HG02623 (cell line): ENCODE results near the gene RAB3GAP1.

Source experiments
- ATAC-seq: cut with Tn5 transposase; IDR thresholded peaks from one replicate; pipeline ENCODE4 v1.9.1; 2021; ENCODE audit warnings: moderate library complexity; ENCODE audit not compliant: unreplicated experiment

The RAB3GAP1 gene

GRCh38 chr2:135162377-135162776 lies 110.3 kb downstream of the RAB3GAP1 start:
- ATAC-seq = no peak

GRCh38 chr2:135162786-135163185 lies 110.7 kb downstream of the RAB3GAP1 start:
- no peak for ATAC-seq

- no peak for ATAC-seq
These were observed 111.2 kb downstream of the RAB3GAP1 start for GRCh38 chr2:135163306-135163705.

- no peak for ATAC-seq
These were observed 111.8 kb downstream of the RAB3GAP1 start for GRCh38 chr2:135163901-135164300.

GRCh38 chr2:135164431-135164830 lies 112.3 kb downstream of the RAB3GAP1 start:
- no peak for ATAC-seq

GRCh38 chr2:135167273-135167672 lies 115.2 kb downstream of the RAB3GAP1 start:
- ATAC-seq = no peak

GRCh38 chr2:135168204-135168856 lies 116.2 kb downstream of the RAB3GAP1 start:
- ATAC-seq = no peak

- ATAC-seq = no peak
These were observed 118.0 kb downstream of the RAB3GAP1 start for GRCh38 chr2:135169900-135170753.

- ATAC-seq = no peak
These were observed 122.1 kb downstream of the RAB3GAP1 start for GRCh38 chr2:135174049-135174809.

GRCh38 chr2:135174810-135175093 lies 122.7 kb downstream of the RAB3GAP1 start:
- ATAC-seq = no peak

GRCh38 chr2:135175177-135175576 lies 123.1 kb downstream of the RAB3GAP1 start:
- ATAC-seq = no peak

GRCh38 chr2:135179689-135180088 lies 127.6 kb downstream of the RAB3GAP1 start:
- ATAC-seq = no peak

GRCh38 chr2:135182190-135182589 lies 130.1 kb downstream of the RAB3GAP1 start:
- ATAC-seq = no peak

GRCh38 chr2:135182601-135183000 lies 130.5 kb downstream of the RAB3GAP1 start:
- no peak for ATAC-seq

- no peak for ATAC-seq
These were observed 131.7 kb downstream of the RAB3GAP1 start for GRCh38 chr2:135183822-135184221.

- no peak for ATAC-seq
These were observed 134.0 kb downstream of the RAB3GAP1 start for GRCh38 chr2:135186054-135186453.

GRCh38 chr2:135187270-135187669 lies 135.2 kb downstream of the RAB3GAP1 start:
- no peak for ATAC-seq

GRCh38 chr2:135189148-135189547 lies 137.1 kb downstream of the RAB3GAP1 start:
- ATAC-seq = no peak

- ATAC-seq = no peak
These were observed 138.7 kb downstream of the RAB3GAP1 start for GRCh38 chr2:135190799-135191198.

- ATAC-seq = no peak
These were observed 146.4 kb downstream of the RAB3GAP1 start for GRCh38 chr2:135198481-135198880.

GRCh38 chr2:135202751-135203150 lies 150.7 kb downstream of the RAB3GAP1 start:
- ATAC-seq = no peak

- ATAC-seq = no peak
These were observed 151.9 kb downstream of the RAB3GAP1 start for GRCh38 chr2:135203944-135204343.
